DMS79 (cell line): ENCODE data around the gene RMND5A.
"Not testable (repeated sequence)": the region's sequence is repeated elsewhere in the genome, so short reads cannot be mapped to it uniquely, and the experiment has no call there.

Experiments used
- DNase-seq: peaks from one replicate; lab custom pipeline; 2025; lab: John Stamatoyannopoulos, UW

RMND5A gene, protein sequence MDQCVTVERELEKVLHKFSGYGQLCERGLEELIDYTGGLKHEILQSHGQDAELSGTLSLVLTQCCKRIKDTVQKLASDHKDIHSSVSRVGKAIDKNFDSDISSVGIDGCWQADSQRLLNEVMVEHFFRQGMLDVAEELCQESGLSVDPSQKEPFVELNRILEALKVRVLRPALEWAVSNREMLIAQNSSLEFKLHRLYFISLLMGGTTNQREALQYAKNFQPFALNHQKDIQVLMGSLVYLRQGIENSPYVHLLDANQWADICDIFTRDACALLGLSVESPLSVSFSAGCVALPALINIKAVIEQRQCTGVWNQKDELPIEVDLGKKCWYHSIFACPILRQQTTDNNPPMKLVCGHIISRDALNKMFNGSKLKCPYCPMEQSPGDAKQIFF

GRCh38 chr2:86719637-86720539 lies at the start of gene RMND5A:
RMND5A (plus strand) TSS chr2:86720291; CDS start chr2:86720668, 377 bp downstream.
- peak; percentile 86 for DNase-seq

DNA sequence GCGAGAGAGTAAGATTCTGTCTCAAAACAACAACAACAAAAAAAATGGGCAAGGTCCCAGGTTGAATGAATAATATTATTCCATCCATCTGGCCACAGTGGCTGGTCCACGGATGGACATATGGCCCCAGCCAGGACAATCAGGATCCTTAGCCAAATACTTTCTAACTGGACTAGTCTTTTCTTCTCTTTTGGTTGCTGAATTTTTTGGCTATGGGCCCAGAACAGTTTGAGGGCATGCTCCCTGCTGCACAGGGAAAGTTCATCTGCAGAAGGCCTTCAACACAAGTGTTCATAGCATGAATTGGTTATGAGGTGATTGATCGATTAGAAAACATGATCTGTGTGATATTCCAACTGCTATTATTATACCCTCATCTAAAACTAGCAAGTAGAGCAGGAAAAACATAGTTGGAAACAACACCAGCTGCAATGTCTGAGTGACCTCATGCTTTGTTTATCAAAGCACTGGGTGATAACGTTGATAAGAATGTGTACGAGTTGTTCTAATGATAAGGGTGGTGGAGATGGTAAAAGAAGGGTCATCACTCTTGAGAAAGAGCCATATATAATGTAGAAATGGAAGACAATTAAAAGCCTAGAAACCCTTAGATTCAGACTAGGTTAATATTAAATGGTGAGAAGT lies 48.6 kb upstream of the RMND5A start:
- no peak for DNase-seq

GRCh38 chr2:86672027-86672545 lies 48.0 kb upstream of the RMND5A start:
- DNase-seq = no peak

DNA sequence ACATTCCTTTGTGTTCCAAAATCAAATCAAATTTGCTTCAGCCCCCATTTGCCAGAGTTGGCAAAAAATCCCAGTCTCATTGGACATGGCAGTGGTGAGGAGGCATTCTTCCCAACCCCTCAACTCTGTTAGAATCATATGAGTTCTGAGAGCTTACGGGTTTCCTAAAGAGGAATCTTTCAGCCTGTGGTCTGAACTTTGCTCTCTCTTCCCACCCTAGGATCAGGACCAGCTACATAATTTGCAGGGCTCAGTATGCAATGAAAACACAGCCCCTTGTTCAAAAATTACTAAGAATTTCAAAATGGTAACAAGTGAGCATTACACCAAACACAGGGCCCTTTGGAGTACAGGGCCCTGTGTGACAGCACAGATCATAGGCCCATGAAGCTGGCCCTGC lies 47.1 kb upstream of the RMND5A start:
- no peak for DNase-seq

DNA sequence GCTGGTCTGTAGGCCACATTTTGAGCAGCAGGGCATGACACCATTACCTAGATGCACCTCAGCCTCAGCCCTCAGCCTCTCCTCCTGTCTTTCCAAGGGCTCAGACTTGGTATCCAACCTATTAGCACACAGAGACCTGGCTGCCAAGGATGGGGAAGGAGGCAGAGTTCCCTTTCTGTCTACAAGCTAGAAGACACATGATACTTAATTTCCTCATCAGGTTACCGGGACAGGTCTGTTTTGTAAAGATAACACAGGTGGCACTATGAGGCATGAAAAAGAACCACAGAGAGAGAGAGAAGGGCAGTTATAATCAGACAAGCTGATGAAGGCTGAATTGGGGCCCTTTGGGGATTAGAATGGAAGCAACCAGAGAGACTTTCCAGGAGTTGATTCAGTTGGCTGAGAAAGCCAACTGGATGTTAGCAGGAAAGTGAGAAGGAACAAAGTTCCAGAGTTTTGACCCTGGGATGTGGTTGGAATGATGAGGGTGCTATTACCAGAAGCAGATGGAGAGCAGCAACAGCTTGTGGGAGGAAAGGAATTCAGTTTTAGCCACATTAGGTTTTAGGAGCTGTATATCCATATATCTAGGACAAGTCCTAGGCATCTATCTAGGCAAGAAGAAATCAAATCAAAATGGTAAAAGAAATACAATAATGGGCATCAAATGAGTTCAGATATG lies 46.0 kb upstream of the RMND5A start:
- DNase-seq = no peak

- no peak for DNase-seq
Observed at GRCh38 chr2:86675104-86675503, 45.0 kb upstream of the RMND5A start.

- DNase-seq = no peak
Observed at GRCh38 chr2:86675511-86676015, 44.5 kb upstream of the RMND5A start.

DNA sequence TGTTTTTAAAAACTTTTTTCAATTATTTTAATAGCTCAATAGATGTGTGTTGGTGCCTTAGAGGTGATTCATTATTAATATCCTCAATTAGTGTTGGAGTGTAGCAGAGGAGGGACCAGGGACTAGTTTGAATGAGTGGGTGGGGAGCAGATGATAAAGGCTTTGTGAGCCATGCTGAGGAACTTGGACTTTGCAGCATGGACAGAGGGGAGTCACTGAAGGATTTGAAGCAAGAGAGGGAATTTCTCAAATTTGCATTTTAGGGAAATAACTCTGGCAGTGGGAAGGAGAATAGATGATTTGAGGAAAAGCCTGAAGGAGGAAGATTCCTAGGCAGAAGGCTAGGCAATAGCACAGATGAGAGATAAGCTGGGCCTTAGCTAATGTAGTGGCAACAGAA lies 42.3 kb upstream of the RMND5A start:
- DNase-seq = no peak

DNA sequence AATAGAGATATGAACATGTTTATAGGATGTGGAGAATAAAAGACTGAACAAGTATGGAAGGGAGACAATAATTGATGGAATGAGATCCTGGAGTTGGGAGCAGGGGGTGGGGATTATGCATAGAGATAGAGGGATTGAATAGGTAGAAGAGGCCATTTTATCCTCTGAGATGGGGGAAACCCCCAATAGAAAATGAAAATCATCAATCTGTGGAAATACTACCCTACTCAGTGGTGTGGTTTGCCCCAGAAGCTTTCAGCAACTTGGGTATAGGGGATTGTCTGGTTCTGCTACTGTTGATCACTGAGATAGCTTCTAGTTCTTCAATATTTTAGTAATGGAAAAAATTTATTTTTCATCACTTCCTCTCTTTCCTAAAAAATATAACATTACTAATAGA lies 41.1 kb upstream of the RMND5A start:
- no peak for DNase-seq

DNA sequence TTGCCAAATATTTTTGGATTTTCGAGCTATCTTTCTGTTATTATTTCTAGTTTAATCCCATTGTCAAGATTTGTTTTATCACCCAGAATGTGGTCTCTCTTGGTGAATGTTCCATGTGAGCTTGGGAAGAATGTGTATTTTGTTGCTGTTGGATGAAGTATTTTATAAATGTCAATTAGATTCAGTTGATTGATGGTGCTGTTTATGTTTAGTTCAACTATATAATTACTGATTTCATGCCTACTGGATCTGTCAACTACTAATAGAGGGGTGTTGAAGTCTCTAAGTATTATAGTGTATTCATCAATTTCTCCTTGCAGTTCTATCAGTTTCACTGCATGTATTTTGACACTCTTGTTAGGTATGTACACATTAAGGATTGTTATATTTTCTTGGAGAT lies 34.7 kb upstream of the RMND5A start:
- DNase-seq = no peak

DNA sequence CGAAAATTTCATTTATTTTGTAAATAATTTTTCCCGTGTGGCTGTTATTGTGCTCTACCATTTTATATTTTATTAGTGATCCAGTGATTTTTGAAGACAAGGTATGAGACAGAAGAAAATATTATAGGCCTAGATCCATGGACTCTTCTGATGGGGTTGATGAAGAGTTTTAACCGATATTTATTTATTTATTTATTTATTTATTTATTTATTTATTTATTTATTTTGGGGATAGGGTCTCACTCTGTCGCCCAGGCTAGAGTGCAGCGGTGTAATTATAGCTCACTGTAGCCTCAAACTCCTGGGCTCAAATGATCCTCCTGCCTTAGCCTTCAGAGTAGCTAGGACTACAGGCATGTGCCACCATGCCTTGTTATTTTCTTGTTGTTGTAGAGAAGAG lies 33.6 kb upstream of the RMND5A start:
- no peak for DNase-seq

DNA sequence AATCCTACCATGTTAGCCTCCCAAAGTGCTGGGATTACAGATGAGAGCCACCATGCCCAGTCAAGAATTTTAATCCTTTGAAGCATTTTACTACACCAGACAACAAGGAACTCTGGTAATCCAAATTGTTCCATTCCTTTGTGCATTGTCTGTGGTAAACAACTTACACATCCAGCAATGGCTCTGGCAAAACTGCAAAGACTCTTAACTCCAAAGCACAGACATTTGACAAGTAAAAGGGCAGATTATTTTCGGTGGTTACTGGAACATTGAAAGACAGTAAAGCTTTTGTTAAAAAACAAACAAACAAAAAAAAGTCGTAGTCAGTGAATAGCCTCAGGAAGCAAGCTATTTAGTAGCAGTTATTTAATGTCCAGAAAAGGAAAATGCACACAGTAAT lies 33.2 kb upstream of the RMND5A start:
- no peak for DNase-seq

GRCh38 chr2:86695053-86695691 lies 24.9 kb upstream of the RMND5A start:
- DNase-seq = no peak

GRCh38 chr2:86697551-86698104 lies 22.5 kb upstream of the RMND5A start:
- DNase-seq = no peak

DNA sequence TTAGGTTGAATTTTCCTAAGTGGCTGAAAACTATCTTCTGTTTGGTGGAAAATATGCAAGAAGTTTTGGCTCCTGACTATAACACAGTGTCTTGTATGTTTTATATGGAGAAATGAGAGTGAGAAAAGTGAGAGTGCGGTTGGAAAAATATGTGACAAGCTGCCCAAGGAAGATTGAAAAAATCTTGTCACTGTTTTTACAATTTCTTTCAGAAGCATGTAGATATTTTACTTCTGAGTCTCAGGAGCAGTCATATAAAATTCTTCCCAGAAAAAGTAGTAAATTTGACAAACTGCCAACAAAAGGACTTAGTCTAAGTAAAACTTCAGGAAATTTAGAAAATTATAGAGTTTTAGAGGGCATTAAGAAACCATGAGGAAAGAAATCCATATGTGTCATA lies 19.4 kb upstream of the RMND5A start:
- DNase-seq = no peak

GRCh38 chr2:86703704-86704361 lies 16.3 kb upstream of the RMND5A start:
- DNase-seq = no peak

DNA sequence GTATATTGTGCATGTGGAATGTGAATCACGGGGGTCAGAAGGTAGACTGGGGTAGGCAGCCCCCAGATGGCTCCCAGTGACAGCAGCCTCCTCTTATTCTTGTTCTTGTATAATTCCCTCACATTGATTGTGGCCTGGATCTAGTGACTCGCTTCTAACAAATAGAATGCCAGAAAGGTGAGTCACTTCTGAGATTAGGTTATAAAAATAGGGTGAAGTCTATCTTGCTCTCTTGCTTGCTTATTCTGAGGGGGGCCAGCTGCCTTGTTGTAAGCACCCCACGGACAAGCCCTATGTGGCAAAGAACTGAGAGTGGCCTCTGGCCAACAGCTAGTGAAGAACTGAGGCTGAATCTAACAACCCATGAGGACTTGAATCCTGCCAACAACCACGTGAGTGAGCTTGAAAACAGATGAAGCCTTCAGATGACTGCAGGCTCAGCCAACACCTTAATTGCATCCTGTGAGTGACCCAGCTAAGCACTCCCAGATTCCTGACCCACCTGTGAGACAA lies 15.6 kb upstream of the RMND5A start:
- DNase-seq = no peak

DNA sequence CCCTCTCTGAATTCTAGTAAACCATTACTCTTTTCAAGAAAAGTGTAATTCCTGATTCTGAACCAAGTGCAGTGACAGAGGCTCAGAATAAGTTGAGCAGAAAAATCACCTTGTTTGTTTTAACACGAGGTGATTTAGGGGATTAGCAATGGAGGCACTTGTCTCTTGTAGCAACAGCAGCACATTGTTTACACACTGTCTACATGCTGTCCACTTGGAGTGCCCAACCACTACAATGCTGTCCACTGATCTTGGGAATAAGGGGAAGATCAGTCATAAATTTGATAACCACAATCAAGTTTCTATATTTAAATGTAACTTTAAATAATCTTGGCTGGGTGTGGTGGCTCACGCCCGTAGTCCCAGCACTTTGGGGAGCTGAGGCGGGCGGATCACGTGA lies 13.9 kb upstream of the RMND5A start:
- no peak for DNase-seq

GRCh38 chr2:86706935-86707334 lies 13.2 kb upstream of the RMND5A start:
- DNase-seq = no peak

DNA sequence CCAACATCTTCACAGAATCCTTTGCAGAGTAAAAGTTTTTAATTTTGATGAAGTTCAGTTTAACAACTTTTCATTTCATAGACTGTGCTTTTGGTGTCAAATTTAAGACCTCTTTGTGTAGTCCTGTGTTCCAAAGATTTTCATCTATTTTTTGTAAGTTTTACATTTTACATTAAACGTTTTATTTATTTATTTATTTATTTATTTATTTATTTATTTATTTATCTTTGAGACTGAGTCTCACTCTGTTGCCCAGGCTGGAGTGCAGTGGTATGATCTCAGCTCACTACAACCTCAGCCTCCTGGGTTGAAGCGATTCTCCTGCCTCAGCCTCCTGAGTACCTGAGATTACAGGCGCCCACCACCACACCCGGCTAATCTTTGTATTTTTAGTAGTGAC lies 12.0 kb upstream of the RMND5A start:
- not testable (repeated sequence) for DNase-seq
